Measurements from ENCODE around the gene FBXL17.

DNA sequence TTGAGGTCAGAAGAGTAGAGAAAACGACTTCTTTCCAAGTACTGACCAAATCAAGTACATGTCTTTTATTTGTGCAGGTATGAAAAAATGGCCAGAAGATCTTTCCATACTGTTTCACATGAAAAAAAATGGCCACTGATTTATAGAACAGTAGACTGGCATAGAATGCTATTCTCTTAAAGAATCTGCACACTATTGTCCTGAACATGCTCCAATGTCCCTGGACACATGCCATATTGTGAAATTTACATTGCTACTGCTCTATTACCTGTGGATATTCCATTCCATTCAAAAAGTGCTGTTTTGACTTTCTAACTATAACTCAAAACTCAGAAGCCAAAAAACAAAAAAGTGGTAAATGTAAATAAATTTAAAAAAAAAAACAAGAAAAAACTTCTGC lies 60.6 kb downstream of the FBXL17 start:
- TF ChIP-seq, protein P1, sequence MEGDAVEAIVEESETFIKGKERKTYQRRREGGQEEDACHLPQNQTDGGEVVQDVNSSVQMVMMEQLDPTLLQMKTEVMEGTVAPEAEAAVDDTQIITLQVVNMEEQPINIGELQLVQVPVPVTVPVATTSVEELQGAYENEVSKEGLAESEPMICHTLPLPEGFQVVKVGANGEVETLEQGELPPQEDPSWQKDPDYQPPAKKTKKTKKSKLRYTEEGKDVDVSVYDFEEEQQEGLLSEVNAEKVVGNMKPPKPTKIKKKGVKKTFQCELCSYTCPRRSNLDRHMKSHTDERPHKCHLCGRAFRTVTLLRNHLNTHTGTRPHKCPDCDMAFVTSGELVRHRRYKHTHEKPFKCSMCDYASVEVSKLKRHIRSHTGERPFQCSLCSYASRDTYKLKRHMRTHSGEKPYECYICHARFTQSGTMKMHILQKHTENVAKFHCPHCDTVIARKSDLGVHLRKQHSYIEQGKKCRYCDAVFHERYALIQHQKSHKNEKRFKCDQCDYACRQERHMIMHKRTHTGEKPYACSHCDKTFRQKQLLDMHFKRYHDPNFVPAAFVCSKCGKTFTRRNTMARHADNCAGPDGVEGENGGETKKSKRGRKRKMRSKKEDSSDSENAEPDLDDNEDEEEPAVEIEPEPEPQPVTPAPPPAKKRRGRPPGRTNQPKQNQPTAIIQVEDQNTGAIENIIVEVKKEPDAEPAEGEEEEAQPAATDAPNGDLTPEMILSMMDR (IDR thresholded peaks at IDR 0.05), result no peak
- no peak for TF ChIP-seq BHLHE40 (IDR thresholded peaks at IDR 0.05; ENCODE audit: low read depth, low read length)
- TF ChIP-seq NFE2L2 (conservative IDR thresholded peaks at IDR 0.05; ENCODE audit: low read length), result no peak
- no peak for TF ChIP-seq RFX5 (IDR thresholded peaks at IDR 0.05)
- no peak for TF ChIP-seq SREBF2 (IDR thresholded peaks at IDR 0.05)
- TF ChIP-seq CHD4 (IDR thresholded peaks at IDR 0.05; ENCODE audit: borderline replicate concordance), result no peak
- no peak for TF ChIP-seq POLR2A (IDR thresholded peaks at IDR 0.05; ENCODE audit: low read length)
- no peak for TF ChIP-seq GATA3 (IDR thresholded peaks at IDR 0.05; ENCODE audit: borderline replicate concordance)
- TF ChIP-seq JUN (IDR thresholded peaks at IDR 0.05), result no peak

All from A549 (cell line).